C4-2B (cell line): ENCODE data around the gene FUT8.

Experiments used
- ZFX ChIP-seq: fragments of 450-650 bp; IDR thresholded peaks from 2 replicates; pipeline ENCODE4 v1.6.1; 2017
- TF ChIP-seq, protein P1 (sequence below): fragments of 450-650 bp; conservative IDR thresholded peaks from 2 replicates; pipeline ENCODE4 v1.5.1; 2017; ENCODE audit warnings: mild to moderate bottlenecking

DNA sequence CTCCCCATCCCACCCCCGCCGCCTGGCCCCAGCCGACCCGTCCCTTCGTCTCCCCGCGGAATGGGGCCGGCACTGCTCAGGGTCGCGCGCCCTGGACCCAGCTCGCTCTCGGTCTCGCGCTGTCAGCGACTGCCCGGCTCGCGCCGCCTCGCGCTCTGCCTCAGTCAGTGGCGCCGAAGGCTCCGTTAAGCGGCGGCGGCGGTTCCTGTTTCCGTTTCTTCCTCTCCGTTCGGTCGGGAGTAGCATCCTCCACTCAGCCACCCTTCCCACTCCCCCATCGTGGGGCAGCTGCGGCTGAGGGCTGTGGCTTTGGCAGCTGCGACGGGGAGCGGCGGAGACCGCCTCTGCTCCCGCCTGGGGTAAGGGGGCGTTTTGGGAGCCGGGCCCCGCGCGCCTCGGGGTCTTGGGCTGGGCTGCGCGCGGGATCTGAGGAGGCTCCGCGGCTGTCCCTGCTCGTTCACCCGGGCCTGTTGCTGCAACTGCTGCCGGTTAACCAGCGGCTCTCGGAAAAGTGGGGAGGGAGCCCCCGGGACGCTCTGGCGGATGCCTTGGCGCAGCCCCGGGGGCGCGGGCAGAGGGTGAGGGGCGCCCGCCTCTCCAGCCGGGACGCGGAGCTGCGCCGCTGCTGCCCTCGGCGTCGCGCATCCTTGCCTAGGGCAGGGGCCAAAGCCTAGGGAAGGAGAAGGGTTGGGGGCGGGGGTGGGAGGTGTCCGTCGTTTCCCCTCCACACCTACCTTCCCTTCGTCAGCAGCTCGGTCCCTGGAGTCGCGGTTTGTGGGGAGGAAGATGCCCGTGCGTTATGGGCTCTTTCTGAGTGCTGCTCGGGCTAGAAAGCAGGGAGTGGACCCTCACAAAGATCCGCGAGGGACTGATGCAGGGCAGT, 567 bp downstream of the FUT8 start:
- TF ChIP-seq, protein P1, sequence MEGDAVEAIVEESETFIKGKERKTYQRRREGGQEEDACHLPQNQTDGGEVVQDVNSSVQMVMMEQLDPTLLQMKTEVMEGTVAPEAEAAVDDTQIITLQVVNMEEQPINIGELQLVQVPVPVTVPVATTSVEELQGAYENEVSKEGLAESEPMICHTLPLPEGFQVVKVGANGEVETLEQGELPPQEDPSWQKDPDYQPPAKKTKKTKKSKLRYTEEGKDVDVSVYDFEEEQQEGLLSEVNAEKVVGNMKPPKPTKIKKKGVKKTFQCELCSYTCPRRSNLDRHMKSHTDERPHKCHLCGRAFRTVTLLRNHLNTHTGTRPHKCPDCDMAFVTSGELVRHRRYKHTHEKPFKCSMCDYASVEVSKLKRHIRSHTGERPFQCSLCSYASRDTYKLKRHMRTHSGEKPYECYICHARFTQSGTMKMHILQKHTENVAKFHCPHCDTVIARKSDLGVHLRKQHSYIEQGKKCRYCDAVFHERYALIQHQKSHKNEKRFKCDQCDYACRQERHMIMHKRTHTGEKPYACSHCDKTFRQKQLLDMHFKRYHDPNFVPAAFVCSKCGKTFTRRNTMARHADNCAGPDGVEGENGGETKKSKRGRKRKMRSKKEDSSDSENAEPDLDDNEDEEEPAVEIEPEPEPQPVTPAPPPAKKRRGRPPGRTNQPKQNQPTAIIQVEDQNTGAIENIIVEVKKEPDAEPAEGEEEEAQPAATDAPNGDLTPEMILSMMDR, result no peak
- no peak for TF ChIP-seq ZFX
